GM12801 (cell line): Measurements from ENCODE around the gene LSM3.

ENCODE experiments used
- CTCF ChIP-seq: IDR thresholded peaks from one replicate; pipeline ENCODE4 v1.5.1; 2011; ENCODE audit warnings: control low read depth; ENCODE audit not compliant: insufficient read length; ENCODE audit errors: extremely low read depth

Gene LSM3

GRCh38 chr3:14138878-14139655, 39.5 kb upstream of the LSM3 start:
- no peak for TF ChIP-seq CTCF

- TF ChIP-seq CTCF = no peak
These were observed 38.8 kb upstream of the LSM3 start for GRCh38 chr3:14139771-14140170.

GRCh38 chr3:14140668-14141067, 37.9 kb upstream of the LSM3 start:
- TF ChIP-seq CTCF = no peak

- no peak for TF ChIP-seq CTCF
These were observed 37.5 kb upstream of the LSM3 start for GRCh38 chr3:14141144-14141543.

- no peak for TF ChIP-seq CTCF
These were observed 36.8 kb upstream of the LSM3 start for GRCh38 chr3:14141602-14142341.

- TF ChIP-seq CTCF = no peak
These were observed 35.9 kb upstream of the LSM3 start for GRCh38 chr3:14142567-14143270.
